Measurements from ENCODE around the gene PATZ1.

DNA sequence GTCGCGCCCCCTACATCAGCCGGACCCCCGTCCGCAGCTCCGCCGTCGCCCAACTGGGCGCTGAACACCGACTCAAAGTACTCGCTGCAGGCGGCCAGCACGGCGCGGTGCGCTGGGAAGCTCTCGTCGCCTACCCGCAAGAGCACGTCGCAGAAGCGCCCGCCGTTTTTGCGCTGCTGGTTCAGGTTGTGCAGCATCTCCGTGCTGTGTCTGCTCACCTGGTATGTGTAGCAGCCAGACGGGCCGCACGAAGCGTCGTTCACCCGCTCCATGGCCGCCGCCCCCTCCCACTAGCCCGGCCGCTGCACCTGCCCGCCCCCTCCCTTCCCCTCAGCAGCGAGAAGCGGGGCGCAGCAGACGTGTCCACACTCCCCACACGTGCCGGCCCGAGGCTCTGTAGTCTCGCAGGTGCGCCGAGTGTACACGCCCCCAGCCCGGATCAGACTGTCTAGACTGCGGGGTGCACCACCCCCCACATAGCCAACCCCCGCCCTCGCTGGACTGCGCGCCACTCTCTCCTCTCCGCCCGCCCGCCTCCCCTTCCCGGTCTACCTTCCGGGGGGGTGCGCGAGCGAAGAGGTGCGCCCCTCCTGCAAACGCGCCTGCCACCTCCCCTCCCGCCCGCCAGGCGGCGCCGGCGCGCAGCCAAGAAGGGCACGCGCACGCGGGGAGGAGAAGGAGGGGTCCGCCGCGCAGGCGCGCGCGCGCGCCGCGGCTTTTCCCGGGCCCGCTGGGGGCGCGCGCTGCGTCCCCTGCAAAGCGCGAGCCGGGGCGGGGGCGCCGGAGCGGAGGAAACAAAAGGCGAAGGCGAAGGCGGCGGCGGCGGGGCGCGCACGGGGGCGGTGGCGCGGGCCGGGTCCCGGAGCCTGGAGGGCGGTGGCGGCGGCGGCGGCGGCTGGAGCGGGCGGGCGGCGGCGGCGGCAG lies 553 bp downstream of the PATZ1 start:
- TF ChIP-seq POLR2A (IDR thresholded peaks at IDR 0.05; ENCODE audit: low read depth, low read length) (peak; percentile 43), CTCF (IDR thresholded peaks at IDR 0.05; ENCODE audit: extremely low read depth in 1 of 2, insufficient read depth in 1 of 2, low read depth in 1 of 2, low read length in 2 of 2) (peak; percentile 79 to 87), MYC (IDR thresholded peaks at IDR 0.05; ENCODE audit: low read depth, low read length) (no peak), GATA2 (IDR thresholded peaks at IDR 0.05; ENCODE audit: insufficient read depth, insufficient read length, low read depth, low read length) (no peak)
